Bone marrow (tissue), 2 donors: ENCODE results near the gene SH3D21.
A peak's percentile ranks its signal among the peaks of the same experiment; 100 is the strongest.

Source experiments
- DNase-seq, 2 donors: peaks; one replicate each; lab custom pipeline; 2025; lab: John Stamatoyannopoulos, UW

SH3D21 gene

DNA sequence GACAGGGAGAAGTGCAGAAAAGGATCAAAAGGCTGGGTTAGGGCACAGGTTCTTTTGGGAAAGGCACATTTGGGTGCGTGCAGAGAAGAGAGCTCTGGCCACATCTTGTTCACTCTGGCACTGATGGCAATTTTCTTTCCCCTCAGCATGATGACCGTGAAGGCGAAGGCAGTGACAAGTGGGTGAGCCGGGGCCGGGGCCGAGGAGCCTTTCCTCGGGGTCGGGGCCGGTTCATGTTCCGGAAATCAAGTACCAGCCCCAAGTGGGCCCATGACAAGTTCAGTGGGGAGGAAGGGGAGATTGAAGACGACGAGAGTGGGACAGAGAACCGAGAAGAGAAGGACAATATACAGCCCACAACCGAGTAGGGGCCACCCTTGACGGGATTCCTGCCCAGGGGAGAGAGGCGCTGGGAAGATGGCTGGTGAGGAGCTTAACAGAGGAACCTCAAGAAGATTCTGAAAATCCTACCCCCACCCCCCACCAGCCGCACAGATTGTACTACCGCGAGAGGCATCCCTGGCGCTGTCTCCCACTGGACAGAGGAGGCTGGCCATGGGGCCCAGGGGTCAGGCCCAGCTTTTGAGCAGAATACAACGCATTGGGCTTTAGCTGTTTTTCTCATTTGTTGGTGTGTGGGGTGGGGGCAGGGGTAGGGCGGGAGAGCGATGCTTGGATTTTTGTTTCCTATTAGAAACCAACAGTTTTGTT, 2.4 kb upstream of the SH3D21 start:
- DNase-seq: no peak

DNA sequence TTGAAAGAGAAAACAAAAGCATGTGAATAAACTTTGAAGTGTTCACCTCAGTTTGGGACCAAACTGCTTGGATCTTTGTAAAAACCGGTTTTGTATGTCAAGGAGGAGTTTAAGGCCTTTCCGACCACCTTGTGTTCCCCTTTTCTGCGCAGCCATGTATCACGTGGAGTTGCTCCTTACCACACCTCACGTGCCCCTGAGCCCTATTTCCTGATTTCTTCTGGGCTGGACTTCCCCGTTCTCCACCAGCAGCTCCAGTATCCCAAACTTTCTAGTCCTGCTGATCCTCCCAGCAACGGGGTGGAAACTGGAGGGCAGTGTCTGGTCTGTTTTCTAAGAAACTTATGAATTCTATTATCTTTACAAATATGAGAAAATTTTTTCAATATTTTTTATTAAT, 1.6 kb upstream of the SH3D21 start:
- no peak for DNase-seq

DNA sequence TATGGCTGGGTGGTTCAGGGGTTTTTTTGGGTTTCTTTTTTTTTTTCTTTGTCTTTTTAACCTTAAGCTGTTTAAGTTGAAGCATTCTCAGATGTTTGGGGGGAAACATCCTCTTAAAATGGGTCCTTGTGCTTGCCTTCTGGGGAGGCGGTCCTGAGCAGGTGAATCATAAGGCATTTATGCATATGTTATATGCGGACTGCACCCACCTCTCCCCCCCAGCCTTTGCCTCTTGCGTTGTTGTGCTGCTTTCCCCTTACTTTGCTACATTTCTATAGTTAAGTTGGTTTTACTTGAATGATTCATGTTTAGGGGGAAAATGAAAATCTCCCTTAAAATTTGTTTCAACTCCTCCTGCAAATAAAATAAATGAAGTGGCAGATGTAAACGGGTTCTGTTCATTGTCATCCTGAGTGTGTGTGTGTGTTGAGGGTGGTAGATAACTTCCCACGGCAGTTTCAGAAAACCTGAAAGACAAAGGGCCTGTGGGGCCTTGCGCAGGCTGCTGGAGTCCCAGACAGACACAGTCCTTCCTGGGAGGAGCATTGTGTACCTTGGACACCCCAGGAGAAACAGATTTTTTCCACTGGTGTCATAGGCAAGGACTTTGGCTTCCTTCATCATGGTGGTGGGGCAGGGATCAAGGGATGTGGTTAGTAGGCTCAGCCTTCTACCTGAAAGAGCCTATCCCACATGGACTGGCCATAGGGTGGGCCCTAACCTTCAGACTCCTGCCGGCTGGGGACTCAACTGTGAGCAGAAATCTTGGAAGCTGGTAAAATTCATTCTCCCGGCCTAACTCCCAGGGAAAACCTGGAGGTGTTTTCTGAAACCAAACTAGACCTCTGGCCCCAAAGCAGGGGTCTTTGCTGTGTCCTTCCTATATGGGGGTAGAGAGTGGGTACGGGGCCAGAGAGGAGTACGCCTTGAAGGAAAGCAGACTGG, 926 bp upstream of the SH3D21 start:
- no peak for DNase-seq

DNA sequence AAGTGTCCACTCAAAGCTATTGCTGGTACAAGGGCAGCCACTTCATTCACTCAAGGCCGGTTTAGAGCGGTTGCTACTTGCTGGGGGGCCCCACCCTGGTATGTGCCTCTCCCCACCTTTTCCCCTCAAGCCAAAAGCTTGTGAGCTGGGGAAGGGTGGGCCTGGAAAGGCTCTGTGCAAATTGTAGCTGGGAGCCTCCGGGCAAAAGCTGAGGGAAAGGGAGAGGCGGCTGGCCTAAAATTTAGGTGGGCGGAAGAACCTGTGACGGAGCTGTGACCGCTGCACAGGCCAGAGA, 306 bp upstream of the SH3D21 start:
- DNase-seq: no peak

DNA sequence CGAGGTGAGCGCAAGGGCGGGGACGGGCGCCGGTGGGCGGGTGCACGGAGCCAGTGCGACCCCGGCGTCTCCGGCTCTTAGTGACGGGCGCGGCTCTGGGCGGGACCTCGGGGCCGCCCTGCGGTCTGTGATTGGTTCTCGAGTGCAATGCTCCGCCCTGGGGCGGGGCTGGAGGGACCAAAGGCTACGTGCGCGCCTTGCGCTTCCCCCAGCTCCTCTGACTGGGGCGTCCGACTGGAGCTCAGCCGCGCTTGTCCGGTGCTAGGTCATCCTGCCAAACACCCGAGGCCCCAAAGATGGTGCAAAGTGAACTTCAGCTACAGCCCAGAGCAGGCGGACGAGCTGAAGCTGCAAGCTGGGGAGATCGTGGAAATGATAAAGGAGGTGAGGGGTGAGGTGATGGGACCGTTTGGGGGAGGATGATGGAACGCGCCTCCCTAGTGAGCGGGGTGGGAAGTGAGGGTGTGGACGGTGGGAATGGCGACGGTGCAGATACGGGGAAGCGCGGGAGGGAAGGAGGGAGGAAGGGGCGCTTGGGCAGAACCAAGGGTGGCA, 811 bp downstream of the SH3D21 start:
- DNase-seq: peak; percentile 67 to 80

DNA sequence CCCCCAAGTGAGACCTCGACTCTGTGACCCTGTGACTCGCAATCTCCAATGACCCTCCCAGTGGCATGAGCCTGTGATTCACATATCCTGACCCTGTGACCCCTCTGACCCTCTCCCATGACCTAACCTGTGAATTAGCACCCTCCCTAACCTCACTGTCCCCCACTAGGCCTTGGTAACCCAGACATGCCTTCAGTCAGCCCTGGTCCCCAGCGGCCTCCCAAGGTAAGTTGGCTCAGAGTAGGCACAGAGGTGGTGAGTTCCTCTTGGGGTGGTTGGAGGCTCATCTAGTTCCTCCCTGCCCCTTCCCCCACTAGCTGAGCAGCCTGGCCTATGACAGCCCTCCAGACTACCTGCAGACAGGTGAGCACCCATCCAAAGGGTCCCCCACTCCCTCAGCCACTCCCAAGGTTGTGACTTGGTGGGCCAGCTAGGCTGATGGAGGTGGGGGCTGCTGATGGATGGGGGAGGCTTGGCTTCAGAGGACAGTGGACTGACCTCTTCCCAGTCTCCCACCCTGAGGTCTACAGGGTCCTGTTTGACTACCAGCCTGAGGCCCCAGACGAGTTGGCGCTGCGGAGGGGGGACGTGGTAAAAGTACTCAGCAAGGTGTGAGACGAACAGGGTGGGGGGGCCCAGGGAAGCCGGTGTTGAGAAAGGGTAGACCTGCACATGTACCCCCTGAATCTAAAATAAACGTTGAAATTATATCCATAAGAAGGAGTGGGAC, 1.6 kb downstream of the SH3D21 start:
- no peak for DNase-seq

DNA sequence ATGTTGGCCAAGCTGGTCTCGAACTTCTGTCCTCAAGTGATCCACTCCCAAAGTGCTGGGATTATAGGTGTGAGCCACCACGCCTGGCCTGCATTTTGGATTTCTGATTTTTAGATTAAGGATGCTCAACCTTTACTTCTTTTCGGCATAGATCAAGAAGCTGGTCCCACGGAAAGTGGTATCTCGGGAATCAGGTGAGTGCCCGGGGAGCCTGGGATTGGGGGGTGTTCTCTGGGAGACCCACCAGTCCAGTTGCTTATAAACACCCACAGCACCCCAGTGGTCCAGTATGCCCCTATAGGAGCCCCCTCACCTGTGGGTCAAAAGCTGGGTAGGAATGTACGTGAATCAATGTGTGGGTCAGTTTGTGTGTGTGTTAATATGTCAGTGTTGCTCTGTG, 3.2 kb downstream of the SH3D21 start:
- no peak for DNase-seq

DNA sequence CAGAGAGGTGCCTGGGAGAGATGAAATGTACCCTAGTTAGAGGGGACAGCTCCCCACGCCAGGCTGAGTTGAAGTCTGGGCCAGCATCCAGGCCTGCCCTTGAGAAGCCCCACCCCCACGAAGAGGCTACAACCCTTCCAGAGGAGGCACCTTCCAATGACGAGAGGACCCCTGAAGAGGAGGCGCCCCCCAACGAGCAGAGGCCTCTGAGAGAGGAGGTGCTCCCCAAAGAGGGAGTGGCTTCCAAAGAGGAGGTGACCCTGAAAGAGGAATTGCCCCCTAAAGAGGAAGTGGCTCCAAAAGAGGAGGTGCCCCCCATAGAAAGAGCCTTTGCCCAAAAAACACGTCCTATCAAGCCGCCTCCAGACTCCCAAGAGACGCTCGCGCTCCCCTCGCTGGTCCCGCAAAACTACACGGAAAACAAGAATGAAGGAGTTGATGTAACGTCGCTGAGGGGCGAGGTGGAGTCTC, 14.2 kb downstream of the SH3D21 start:
- peak in 1 of 2 donors; percentile 7 for DNase-seq

DNA sequence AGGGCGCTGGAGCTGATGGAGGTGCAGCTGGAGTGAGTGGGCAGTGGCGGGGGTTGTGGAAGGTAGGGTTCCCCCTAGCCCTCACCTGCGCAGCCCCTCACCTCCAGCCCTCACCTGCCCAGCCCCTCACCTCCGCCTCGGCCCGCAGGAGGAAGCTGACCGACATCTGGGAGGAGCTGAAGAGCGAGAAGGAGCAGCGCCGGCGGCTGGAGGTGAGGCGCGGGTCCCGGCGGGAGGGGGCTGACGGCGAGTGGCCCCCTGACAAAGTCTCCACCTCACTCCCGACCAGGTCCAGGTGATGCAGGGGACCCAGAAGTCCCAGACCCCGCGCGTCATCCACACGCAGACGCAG, 14.6 kb downstream of the SH3D21 start:
- no peak for DNase-seq

DNA sequence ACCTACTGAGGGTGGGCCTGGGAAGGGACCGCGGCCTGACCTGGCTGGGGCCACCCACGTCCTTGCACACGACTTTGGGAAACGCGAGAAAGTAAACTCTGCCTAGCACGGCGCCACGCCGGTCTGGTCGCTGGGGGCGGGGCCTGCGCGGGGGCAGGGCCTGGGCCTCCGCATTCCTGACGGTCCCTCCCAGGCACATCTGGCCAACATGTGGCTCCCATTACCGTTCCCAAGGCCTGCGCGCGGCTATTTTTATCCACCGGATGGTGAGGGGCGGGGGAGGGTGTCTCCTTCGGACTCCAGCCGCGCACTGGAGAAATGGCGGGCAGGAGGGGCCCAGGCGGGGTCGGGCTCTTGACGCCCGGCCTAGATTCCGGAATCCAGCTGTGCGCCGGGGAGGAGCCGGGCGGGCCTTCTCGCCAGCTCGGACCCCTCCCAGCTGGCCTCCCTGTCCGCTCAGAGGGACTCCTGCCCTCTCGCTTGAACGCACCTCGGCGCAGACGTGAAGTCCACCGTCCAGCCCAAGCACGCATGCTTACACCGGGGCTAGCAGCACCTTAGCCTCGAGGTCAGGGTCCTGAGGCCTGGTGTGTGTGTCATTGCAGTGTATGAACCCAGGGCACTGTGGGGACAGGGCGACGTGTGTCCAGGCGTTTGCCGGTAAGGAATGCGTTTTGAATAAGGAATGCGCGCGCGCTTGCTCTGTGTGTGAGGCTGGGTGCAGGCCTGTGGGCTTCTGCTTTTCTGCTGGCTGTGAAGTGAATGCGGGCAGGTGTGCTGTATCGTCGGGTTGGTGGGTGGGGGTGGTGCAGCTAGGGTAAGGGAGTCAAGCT, 15.2 kb downstream of the SH3D21 start:
- no peak for DNase-seq

DNA sequence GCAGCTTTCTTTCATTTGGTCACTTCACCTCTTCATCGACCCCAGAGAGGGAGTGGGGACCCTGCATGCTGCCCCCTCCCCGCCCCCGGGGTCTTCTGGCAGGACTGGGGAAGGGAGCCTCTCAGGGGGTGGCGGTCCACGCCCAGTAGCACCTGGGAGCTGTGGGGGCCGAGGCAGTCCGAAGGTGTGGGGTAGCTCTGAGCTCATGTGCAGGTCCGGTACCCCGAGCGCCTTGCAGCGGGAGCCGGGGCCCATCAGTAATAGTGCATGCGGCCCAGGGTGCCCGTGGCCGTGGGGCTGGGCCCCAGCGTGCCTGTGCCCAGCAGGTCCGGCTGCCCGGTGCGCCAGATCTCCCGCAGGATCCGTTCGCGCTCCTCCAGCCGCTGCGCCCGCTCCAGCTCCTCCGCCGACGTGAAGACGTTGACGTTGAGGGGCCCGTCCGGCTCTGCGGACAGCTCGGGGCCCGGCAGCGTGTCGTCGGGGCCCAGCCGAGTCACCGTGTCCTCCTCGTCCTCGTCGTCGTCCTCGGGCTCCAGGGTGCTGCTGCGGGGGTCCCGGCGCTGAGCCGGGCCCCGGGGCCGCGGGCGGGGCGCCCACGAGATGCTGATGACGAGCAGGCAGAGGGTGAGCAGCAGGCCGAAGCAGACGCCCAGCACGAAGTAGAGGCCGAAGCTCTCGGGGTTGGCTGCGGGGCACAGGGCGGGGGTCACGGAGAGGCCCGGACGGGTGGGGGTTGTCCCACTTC, 16.0 kb downstream of the SH3D21 start:
- no peak for DNase-seq

DNA sequence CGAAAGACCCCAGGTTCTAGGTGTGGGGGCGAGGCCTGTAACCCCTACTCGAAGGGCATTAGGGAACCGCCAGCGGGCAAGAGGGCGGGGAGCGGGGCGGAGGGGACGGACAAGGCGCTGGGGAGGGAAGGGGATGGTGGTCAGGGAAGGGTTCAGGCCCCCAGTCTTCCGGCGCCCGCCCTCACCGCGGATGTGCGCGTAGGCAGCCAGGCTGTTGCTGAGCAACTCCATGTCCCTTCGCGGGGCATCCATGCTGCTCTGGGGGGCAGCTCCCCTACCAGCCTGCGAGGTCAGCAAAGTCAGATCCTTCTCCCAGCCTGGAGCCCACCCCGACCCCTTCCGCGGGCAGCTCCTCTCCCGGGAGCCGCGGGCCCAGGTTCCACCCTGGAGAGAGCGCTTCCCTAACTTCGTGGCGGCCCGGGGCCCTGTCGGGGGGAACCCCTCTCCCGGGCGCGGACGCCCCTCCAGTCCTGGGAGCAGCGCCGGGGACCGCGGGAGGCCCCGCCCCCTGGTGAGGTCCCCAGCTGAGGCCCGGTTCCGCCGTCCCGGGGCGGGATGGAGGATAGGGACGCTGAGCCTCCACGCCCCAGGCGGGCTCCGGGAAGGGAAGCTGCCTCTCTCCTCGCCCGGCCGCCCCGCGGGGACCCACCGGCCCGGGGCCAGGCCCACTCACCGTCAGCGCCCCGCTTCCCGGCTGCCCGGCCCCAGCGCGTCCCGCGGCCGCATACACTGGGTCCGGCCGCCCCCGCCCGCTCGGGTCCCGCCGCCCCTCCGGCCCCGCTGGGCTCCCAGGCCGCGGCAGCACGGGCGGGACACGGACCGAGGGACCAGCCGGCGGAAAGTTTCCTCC, 16.8 kb downstream of the SH3D21 start:
- DNase-seq: no peak

DNA sequence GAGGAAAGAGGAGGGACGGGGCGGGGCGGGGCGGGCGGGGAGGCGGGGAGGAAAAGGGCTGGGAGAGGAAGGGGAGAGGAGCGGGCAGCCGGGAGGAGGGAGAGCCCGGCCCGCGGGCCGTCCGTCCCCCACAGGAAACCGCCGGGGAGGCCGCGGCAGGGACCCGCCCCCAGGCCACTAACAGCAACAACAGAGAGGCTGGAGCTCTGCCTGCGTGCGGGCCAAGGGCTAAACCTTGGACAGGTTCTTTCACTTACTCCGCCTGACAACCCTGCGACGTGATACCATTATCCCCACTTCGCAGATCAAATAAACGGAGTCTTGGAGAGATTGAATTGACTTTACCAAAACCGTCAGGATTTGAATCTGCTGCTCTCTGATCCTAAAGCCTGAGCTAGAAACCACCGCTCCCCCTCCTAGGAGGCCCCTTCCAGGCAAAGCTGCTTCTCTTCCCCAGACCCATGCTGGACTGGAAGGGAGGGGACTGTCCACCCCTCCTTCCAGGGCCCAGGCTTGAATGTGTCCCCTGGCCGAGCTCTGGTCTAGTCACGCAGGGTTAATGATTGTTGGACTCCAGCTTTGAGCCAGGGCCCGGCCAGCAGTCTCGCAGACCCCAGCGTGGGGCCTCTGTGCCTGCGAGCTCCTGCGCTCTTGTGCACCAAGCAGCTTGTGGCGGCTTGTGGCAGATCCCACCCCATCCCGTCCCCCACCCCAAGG, 17.6 kb downstream of the SH3D21 start, which contains the start of gene EVA1B:
Gene EVA1B (minus strand): TSS at position 10 of the 717 bp plus-strand sequence. CDS start 608 bp downstream, outside the sequence.
- DNase-seq: peak in 1 of 2 donors; percentile 53

DNA sequence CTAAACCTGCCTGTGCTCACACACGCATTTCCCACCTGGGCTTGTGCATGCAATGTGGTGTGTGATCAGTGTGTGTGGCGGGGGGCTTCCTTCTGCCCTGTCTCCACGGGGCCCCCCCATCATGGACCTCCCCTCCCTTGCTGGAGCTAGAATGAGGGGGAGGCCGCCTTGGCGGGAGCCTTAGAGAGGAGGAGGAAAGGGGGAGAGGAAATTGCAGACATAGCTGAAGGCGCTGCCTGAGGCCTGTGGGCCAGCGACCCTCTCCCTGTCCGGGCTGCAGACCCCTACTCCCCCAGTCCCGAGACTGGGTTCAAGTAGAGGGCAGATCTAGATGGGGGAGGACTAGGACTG, 18.2 kb downstream of the SH3D21 start:
- no peak for DNase-seq

DNA sequence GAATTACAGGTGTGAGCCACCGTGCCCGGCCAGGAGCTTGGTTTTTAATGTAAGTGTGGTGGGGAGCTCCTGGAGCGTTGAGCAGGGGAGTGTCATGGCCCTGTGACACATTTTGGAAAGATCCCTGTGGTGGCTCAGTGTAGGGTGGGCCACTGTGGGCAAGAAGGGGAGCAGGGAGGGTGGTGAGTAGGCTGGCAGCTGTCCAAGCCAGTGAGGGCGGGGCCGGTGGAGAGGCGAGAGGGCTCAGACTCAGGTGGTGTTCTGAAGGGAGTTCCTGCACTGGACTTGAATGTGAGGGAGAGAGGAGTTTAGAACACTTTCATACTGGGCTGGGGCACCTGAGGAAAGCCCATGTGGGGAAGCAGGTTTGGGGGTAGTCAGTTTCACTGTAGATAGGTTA, 20.3 kb downstream of the SH3D21 start:
- DNase-seq: no peak

DNA sequence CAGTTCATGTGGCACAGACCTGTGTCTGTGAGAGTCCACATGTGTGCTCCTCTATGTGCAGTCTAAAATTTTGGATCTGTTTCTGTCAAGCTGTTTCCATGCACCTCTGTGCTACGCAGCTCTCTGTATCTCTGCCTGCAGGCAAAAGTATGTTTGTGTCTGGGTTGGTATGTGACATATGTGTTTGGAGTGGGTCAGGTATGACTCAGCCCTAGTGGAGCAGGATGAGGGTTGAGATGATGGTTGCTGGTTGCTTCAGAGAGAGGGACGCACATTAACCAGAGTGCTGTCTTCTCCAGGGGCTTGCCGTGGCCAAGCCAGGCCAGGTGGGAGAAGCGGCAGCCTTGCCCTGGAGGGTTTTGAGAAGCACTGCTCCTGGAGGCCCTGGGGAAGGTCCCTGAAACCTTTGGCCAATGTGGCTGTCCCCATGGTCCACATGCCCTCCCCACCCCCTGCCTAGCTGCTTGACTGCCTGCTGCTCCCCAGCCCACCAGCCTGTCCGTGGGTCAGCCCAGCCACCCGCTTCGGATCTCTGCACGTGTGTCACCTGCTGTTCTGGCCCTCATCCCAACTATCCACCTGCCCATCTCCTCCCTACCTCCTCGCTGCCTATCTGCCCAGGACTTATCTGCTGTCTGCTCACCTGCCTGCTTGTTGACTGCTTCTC, 21.4 kb downstream of the SH3D21 start:
- DNase-seq: no peak

DNA sequence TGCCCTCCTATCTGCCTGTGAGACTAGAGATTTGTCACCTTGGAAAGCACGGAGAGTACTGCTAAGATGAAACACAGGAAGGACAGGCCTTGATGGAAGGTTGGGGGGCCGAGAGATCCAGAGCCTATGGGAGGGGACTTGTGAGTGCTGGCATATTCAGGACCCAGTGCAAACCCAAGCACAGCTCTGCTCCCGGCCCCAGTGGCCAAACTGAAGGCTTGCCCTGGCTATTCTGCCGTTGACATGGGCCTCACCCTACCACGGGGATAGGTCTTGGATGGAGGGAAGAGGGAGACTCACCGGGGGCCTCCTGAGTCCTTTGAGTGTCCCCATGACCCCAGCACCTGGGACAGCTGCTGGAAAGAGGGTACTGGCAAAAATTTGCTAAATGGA, 21.9 kb downstream of the SH3D21 start:
- DNase-seq: no peak

DNA sequence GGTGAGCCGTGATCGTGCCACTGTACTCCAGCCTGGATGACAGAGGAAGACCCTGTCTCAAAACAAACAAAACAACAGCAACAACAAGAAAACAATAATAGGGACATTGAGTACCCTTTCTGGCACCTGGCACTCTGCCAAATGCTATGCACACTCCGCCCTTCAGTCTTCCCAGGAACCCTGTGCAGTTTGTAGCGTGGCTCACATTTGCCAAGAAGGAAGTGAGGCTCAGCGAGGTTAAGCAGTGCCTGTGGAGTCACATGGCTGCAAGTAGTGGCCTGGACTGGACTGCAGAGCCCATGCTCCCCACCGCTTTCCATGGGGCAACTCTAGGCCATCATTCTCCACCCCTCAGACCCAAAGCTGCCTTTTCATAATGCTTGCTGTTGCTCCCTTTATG, 22.5 kb downstream of the SH3D21 start:
- no peak for DNase-seq

DNA sequence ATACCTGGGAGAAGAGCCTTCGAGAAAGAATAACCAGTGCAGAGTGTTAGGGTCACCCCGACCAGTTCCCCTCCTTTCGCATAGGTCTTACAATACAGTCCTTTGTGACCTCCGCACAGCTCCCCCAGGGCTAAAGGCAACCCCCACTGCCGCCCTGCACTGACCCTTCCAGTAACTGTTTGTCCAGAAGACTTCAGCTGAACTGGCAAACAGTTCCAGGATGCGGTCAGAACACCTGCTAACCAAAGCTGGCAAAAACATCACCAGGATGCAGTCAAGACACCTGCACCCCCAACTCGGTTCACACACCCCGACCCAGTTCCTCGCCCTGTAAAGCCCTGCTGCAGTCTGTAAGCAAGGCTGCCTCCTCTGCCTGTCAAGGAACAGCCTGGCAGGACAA, 23.6 kb downstream of the SH3D21 start:
- no peak for DNase-seq
